Activated T-helper 1 cell treated with anti-CD3 and anti-CD28 coated beads, Interleukin-12 subunit alpha, Interleukin-12 subunit beta, Interleukin-2, Interleukin-4 antibody, amounts not matched to agents 30 ng/mL and 10 ng/mL and 1 ng/mL, durations not matched to agents 14 hours and 24 hours and 36 hours (primary cell): ENCODE results near the gene SLAMF1. TPM values are rescaled to one million over a fixed set of nuclear protein-coding genes. Genes with fewer than 3 reads are reported as not detected.
"Not testable (repeated sequence)": the region's sequence is repeated elsewhere in the genome, so short reads cannot be mapped to it uniquely, and the experiment has no call there.

Experiments
- DNase-seq: peaks from one replicate; pipeline ENCODE4 v3.0.0; 2021; ENCODE audit warnings: low spot score
- H3K27ac Mint-ChIP-seq: one replicate; pipeline ENCODE4 v1.8.0; 2021; ENCODE audit warnings: mild to moderate bottlenecking, mixed read lengths
- H3K27me3 Mint-ChIP-seq: one replicate; pipeline ENCODE4 v1.8.0; 2022; ENCODE audit warnings: mild to moderate bottlenecking, moderate library complexity, mixed read lengths; ENCODE audit not compliant: insufficient read depth
- H3K36me3 Mint-ChIP-seq: one replicate; pipeline ENCODE4 v1.8.0; 2021; ENCODE audit warnings: low read depth, mixed read lengths
- H3K4me1 Mint-ChIP-seq: one replicate; pipeline ENCODE4 v1.8.0; 2021; ENCODE audit warnings: low read depth, mixed read lengths
- H3K4me3 Mint-ChIP-seq: one replicate; pipeline ENCODE4 v1.8.0; 2021; ENCODE audit warnings: mild to moderate bottlenecking, moderate library complexity, mixed read lengths
- H3K9me3 Mint-ChIP-seq: one replicate; pipeline ENCODE4 v1.8.0; 2021; ENCODE audit warnings: mixed read lengths
- intact Hi-C: fragments of 100-400 bp; cut with micrococcal nuclease; formaldehyde crosslinking; loops from one replicate; pipeline ENCODE4 v1.15.1; 2024
- total RNA-seq: library from RNA; stranded (reverse); gene quantifications from 2 replicates; pipeline ENCODE4 v1.2.3, GENCODE V29; 2022

SLAMF1 gene
- total RNA-seq, 1 donor from 2014 or later, result 118 TPM

- H3K27ac Mint-ChIP-seq, result peak overlapping the region; percentile 64
- intact Hi-C loops, result loop anchor here (1.0 kb wide), 1 partner anchor 8 kb away; no protein-coding TSS in a partner anchor
- H3K36me3 Mint-ChIP-seq, result peaks cover 19% of the 10 kb centered on the region
- H3K4me1 Mint-ChIP-seq, result peaks cover 75% of the 10 kb centered on the region
- H3K27me3 Mint-ChIP-seq, result no peaks in the 10 kb centered on the region
- peaks cover 19% of the 10 kb centered on the region for H3K9me3 Mint-ChIP-seq
- no peak for DNase-seq
- peak overlapping the region; percentile 8 for H3K4me3 Mint-ChIP-seq
Observed at GRCh38 chr1:160658162-160658813, 11.4 kb upstream of the SLAMF1 start.

DNA sequence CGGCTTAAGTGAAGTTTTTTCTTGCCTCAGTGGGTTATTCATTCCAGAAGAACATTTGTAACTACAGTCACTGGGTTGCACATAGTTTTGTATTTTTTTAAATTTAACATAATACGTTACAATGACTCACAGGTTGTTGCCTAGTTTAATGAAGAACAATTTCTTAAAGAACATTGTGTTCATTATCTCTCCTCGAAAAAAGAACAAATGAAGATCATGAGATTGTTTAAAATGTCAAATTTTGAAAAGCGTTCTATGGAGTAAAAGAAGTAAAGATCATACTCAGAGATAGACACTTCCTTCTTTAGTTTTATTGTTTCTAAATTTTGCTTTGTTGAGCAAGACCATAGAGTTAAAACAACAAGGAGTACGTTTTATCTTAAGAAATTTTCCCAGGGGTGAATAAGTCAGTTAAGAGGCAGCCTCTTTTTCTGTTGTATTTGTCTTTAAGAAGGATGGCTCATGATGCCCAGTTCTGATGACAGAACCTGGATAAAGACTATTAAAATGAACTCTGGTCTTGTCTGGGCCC, 10.5 kb upstream of the SLAMF1 start:
- peaks cover 19% of the 10 kb centered on the region for H3K9me3 Mint-ChIP-seq
- H3K4me1 Mint-ChIP-seq, result peaks cover 75% of the 10 kb centered on the region
- peaks cover 15% of the 10 kb centered on the region for H3K36me3 Mint-ChIP-seq
- no peak for DNase-seq
- H3K27ac Mint-ChIP-seq, result peak overlapping the region; percentile 30
- intact Hi-C loops, result no loop called here
- peak overlapping the region; percentile 9 for H3K4me3 Mint-ChIP-seq
- H3K27me3 Mint-ChIP-seq, result no peaks in the 10 kb centered on the region

- intact Hi-C loops, result loop anchor here (1.0 kb wide), 1 partner anchor 9 kb away; the partner anchor contains the start of gene SLAMF1
- peaks cover 75% of the 10 kb centered on the region for H3K4me1 Mint-ChIP-seq
- peaks cover 18% of the 10 kb centered on the region for H3K9me3 Mint-ChIP-seq
- H3K27me3 Mint-ChIP-seq, result no peaks in the 10 kb centered on the region
- no peak overlapping the region for H3K4me3 Mint-ChIP-seq
- no peak for DNase-seq
- H3K36me3 Mint-ChIP-seq, result peaks cover 14% of the 10 kb centered on the region
- H3K27ac Mint-ChIP-seq, result peak overlapping the region; percentile 74
Observed at GRCh38 chr1:160656737-160657136, 9.9 kb upstream of the SLAMF1 start.

DNA sequence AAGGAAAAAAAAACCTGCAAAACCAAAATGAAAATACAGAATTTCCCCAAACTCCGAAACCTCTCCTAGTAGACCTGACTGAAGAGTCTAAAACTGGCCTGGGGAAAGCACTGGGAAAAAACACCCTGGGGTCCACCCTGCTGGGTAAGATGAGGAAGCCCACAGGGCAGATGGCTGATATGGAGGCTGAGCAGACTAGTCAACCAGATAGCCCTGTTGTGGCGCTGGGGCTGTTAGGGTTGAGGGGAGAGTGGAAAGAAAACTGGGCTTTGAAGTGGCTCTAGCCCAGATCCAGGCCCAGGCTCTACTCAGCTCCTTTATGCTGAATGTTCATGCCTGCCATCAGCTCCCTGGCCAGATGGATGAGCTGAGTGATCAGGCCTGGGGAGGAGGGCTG, 6.8 kb upstream of the SLAMF1 start:
- Mint-ChIP-seq H3K4me3 (no peak overlapping the region), H3K27me3 (no peaks in the 10 kb centered on the region), H3K4me1 (peaks cover 71% of the 10 kb centered on the region), H3K9me3 (no peaks in the 10 kb centered on the region), H3K27ac (no peak overlapping the region), H3K36me3 (peaks cover 16% of the 10 kb centered on the region)
- DNase-seq, result no peak
- intact Hi-C loops, result no loop called here

DNA sequence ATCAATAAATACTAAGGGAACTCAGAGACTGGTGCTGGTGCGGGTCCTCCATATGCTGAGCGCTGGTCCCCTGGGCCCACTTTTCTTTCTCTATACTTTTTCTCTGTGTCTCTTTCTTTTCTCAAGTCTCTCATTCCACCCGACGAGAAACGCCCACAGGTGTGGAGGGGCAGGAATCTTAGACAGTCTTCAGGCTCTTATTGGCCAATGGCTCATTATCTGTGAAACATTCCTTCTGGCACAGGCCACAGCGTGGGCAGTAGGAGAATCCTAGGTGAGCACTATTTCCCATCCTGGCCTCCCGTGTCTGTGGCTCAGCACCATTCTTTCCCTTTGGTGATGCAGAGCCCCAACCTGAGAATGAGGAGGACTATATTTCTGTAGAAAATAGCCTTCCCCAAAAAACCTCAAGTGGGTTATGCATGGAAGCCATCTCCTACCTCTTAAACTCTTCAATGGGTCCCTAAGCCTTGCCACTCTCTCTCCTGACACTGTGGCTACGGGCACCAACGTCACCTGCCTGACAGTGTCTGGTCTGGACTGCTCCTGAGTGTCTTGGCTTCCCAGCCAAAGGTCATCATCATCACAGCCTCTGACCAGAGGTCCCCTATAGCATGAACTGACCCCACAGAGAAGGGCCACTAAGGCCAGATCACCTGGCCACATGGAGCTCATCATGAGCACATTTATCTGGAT, 6.2 kb upstream of the SLAMF1 start:
- H3K4me3 Mint-ChIP-seq, result no peak overlapping the region
- intact Hi-C loops, result no loop called here
- no peak overlapping the region for H3K27ac Mint-ChIP-seq
- H3K4me1 Mint-ChIP-seq, result peaks cover 71% of the 10 kb centered on the region
- no peaks in the 10 kb centered on the region for H3K9me3 Mint-ChIP-seq
- peaks cover 19% of the 10 kb centered on the region for H3K36me3 Mint-ChIP-seq
- no peak for DNase-seq
- no peaks in the 10 kb centered on the region for H3K27me3 Mint-ChIP-seq

DNA sequence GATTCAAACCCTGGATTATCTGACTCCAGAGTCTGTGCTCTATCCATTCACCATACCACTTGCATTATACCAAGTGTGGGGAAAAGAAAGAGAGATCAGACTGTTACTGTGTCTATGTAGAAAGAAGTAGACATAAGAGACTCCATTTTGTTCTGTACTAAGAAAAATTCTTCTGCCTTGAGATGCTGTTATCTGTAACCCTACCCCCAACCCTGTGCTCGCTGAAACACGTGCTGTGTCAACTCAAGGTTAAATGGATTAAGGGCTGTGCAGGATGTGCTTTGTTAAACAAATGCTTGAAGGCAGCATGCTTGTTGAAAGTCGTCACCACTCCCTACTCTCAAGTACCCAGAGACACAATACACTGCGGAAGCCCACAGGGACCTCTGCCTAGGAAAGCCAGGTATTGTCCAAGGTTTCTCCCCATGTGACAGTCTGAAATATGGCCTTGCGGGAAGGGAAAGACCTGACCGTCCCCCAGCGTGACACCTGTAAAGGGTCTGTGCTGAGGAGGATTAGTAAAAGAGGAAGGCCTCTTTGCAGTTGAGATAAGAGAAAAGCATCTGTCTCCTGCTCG, 5.3 kb upstream of the SLAMF1 start:
- H3K27ac Mint-ChIP-seq, DNase-seq, intact Hi-C loops, H3K9me3 Mint-ChIP-seq, H3K27me3 Mint-ChIP-seq, H3K4me3 Mint-ChIP-seq: not testable (repeated sequence)
- peaks cover 21% of the 10 kb centered on the region for H3K36me3 Mint-ChIP-seq
- H3K4me1 Mint-ChIP-seq, result peaks cover 71% of the 10 kb centered on the region

DNA sequence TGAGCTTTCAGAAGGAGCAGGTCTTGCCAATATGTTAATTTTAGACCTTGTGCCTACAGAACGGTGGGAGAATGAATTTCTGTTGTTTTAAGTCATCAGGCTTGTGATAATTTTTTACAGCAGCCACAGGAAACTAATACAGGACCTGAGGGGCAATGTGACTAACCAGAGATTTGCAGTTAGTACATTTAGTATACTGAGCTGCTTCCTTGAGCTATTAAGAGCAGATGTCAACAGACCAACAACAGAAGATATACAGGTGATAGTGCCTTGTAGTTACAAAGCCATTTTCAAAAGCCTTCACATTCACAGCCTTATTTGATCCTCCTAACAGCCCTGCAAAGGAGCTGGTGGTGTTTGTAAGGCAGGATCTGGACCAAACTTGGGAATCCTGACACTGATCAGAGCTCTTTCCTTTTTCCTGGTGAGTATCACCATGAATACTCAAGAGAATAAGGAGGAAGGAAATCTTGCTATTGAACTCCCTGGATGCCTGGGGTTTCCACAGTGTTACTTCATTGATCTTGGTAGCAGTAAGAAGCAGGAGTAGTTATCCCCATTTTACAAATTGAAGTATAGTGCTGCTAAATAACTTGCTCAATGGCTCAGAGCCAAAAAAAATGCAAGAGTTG, 4.7 kb upstream of the SLAMF1 start:
- Mint-ChIP-seq H3K4me3 (no peak overlapping the region), H3K36me3 (peaks cover 20% of the 10 kb centered on the region), H3K27me3 (no peaks in the 10 kb centered on the region), H3K27ac (no peak overlapping the region), H3K4me1 (peaks cover 68% of the 10 kb centered on the region), H3K9me3 (no peaks in the 10 kb centered on the region)
- intact Hi-C loops, result loop anchor here (1.0 kb wide), 1 partner anchor 9 kb away; no protein-coding TSS in a partner anchor
- no peak for DNase-seq

GRCh38 chr1:160647329-160647720, 481 bp upstream of the SLAMF1 start:
- H3K36me3 Mint-ChIP-seq, result peaks cover 60% of the 10 kb centered on the region
- intact Hi-C loops, result loop anchor here (1.0 kb wide), 4 partner anchors 9 to 28 kb away; no protein-coding TSS in a partner anchor
- no peaks in the 10 kb centered on the region for H3K27me3 Mint-ChIP-seq
- peaks cover 65% of the 10 kb centered on the region for H3K4me1 Mint-ChIP-seq
- peak overlapping the region; percentile 96 for H3K27ac Mint-ChIP-seq
- H3K4me3 Mint-ChIP-seq, result peak overlapping the region; percentile 98
- H3K9me3 Mint-ChIP-seq, result no peaks in the 10 kb centered on the region
- DNase-seq, result no peak

GRCh38 chr1:160646180-160646579, 664 bp downstream of the SLAMF1 start:
- no peak for DNase-seq
- Mint-ChIP-seq H3K9me3 (no peaks in the 10 kb centered on the region), H3K4me1 (peaks cover 65% of the 10 kb centered on the region), H3K4me3 (peak overlapping the region; percentile 98), H3K36me3 (peaks cover 67% of the 10 kb centered on the region), H3K27me3 (no peaks in the 10 kb centered on the region), H3K27ac (peak overlapping the region; percentile 96)
- intact Hi-C loops, result no loop called here

GRCh38 chr1:160645386-160646130, 1.3 kb downstream of the SLAMF1 start:
- Mint-ChIP-seq H3K9me3 (no peaks in the 10 kb centered on the region), H3K4me3 (peak overlapping the region; percentile 98), H3K4me1 (peaks cover 64% of the 10 kb centered on the region), H3K27ac (peak overlapping the region; percentile 96), H3K27me3 (no peaks in the 10 kb centered on the region), H3K36me3 (peaks cover 68% of the 10 kb centered on the region)
- intact Hi-C loops, result no loop called here
- no peak for DNase-seq

DNA sequence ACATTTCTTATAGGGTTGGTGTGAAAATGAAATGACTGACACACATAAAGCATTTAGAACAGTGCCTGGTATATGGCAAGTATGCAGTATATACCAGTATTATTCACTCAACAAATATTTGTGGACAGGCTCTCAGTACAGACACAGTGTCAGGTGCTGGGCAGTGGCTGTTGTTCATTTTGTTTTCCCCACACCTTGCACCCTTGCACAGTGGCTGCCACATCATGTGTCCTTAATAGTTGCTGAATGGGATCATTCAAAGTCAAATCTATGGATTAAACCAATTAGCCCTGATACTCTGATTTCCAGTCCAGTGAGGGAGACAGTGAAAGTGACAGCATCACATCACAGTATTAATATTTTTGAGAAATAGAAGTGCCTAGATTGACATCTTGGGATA, 2.4 kb downstream of the SLAMF1 start:
- peaks cover 72% of the 10 kb centered on the region for H3K4me1 Mint-ChIP-seq
- peaks cover 70% of the 10 kb centered on the region for H3K36me3 Mint-ChIP-seq
- peak overlapping the region; percentile 96 for H3K27ac Mint-ChIP-seq
- intact Hi-C loops, result no loop called here
- H3K9me3 Mint-ChIP-seq, result no peaks in the 10 kb centered on the region
- H3K4me3 Mint-ChIP-seq, result peak overlapping the region; percentile 98
- DNase-seq, result no peak
- no peaks in the 10 kb centered on the region for H3K27me3 Mint-ChIP-seq

DNA sequence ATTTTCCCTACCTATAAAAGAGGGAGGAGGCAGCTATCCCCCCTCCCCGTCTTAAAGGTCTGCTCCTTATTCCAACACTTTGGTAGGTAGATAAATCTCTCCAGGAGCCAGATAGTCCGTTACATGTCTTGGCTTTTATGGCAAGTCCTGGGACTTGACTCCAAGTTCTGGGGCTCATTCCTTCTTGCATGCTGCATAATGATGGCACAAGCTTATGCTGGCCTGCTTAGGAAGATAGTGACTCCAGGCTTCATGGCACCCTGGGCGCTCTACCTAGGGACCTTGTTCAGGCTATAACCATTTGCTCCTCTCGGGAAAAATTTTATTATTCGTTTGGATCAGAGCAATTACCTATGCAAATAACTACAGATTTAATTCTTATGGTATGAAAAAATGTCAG, 3.7 kb downstream of the SLAMF1 start:
- intact Hi-C loops, result no loop called here

More for the DNA sequence above, 3.7 kb downstream of the SLAMF1 start:
- Mint-ChIP-seq H3K27ac (peak overlapping the region; percentile 96), H3K4me1 (peaks cover 77% of the 10 kb centered on the region), H3K27me3 (no peaks in the 10 kb centered on the region), H3K4me3 (peak overlapping the region; percentile 98), H3K9me3 (no peaks in the 10 kb centered on the region), H3K36me3 (peaks cover 73% of the 10 kb centered on the region)
- DNase-seq, result no peak
